GM18499 (cell line): Measurements from ENCODE around the gene ANKMY1.

Experiments used
- ATAC-seq: cut with Tn5 transposase; IDR thresholded peaks from one replicate; pipeline ENCODE4 v1.9.1; 2021; ENCODE audit warnings: moderate number of reproducible peaks; ENCODE audit not compliant: insufficient read depth, unreplicated experiment

ANKMY1 gene

GRCh38 chr2:240579771-240580614 is 22.2 kb upstream of the ANKMY1 start:
- ATAC-seq = no peak

- ATAC-seq = no peak
Observed at GRCh38 chr2:240579071-240579762, 21.4 kb upstream of the ANKMY1 start.

GRCh38 chr2:240578488-240578887 is 20.7 kb upstream of the ANKMY1 start:
- no peak for ATAC-seq

DNA sequence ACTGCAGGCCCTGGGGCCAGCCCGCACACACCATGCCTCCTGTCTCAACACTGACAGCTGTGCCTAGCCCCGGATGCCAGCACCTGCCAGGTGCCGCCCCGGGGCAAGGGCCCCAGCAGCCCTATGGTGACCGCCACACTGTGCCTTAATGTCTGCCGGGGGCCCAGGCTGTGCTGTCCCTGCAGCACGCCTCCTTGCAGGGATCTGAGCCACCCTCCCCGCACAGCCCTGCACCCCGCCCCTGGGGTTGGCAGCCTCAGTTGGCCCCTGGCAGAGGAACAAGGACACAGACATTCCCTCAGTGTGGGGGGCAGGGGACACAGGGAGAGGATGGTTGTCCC is 20.3 kb upstream of the ANKMY1 start:
- no peak for ATAC-seq

- ATAC-seq = no peak
Observed at GRCh38 chr2:240577281-240578109, 19.7 kb upstream of the ANKMY1 start.

DNA sequence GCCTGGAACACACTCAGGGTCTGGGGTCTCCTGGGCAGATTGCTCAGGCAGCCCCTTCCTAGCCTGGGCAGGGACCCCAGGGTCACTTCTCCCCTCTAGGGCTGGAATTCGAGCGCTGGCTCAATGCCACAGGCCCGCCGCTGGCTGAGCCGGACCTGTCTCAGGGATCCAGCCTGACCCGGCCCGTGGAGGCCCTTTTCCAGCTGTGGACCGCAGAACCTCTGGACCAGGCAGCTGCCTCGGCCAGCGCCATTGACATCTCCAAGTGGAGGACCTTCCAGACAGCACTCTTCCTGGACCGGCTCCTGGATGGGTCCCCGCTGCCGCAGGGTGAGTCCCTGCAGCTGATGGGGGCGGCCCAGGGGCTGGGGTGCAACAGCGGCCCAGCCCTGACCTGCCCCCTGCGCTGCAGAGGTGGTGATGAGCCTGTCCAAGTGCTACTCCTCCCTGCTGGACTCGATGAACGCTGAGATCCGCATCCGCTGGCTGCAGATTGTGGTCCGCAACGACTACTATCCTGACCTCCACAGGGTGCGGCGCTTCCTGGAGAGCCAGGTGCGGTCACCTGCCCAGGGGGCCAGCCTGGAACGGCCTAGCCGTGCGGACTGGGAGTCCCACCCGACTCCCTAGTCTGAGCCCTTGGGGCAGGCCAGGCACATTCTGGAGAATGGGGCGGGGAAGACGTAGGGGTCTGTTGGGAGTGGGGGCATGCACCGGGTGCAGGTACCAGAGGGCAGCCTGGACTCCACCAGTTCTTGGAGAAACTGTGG is 18.8 kb upstream of the ANKMY1 start:
- no peak for ATAC-seq

- ATAC-seq = no peak
Observed at GRCh38 chr2:240576036-240576435, 18.2 kb upstream of the ANKMY1 start.

DNA sequence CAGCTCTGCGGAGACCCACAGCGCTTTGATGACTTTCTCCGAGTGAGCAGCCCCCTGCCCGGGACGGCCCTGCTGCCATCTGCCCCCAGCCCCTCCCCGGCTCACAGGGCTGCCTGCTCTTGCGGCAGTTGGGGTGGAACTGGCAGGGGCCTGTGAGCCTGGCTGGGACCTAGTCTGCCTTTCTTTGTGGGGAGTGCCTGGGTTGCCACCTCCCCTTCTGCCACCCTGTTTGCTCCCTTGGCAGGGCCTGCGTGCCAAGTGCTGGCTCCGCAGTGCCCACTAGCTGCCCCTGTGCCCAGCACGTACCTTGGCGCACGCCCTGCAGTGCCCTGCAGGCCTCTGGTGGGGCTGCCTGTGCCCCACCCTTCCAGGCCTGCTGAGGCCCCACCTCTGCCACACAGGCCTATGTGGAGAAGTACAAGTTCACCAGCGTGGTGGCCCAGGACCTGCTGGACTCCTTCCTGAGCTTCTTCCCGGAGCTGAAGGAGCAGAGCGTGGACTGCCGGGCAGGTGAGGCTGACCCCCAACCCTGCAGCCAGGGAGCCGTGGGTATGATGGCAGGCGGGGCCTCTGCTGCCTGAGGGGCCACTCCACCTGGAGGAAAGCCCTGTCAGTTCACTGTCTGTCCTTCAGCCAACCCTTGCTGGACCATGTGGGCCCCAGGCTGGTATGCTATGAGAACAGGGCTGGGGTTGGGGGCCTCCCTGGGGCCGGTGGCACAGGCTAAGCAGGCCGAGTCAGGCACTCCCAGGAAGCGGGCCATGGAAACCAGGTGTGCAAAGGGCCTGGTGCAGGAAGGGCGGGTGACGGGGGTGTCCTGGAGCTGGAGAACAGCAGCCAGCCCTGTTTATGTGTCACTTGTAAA is 17.5 kb upstream of the ANKMY1 start:
- no peak for ATAC-seq

DNA sequence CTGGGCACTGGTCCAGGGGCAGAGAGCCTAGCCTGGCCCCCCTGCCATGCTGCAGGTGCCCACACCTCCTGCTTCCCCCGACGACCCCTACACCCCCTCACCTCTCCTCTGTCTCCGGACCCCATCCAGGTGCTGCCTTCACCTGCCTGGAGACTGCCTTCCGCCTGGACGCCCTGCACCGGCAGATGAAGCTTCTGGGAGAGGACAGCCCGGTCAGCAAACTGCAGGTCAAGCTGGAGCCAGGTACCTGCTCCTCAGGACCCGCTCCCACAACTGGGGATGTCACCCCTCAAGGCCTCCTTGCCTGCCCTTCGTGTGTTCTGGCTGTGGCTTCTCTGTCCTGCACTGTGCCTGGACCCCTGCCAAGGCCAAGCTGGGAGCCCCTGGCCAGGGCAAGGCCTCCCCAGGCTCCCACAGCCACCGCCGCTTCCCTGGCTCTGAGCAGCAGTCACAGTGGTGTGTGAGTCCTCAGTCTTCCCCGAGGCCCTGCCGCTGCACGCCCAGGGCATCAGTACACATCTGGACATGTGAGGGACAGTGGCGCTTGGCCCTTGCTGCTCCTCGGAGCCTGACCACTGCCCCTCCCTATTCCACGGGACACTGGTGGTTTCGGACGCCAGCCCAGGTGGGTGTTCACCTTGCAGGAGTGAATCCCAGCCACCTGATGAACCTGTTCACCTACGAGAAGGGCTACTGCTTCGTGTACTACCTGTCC is 16.8 kb upstream of the ANKMY1 start:
- no peak for ATAC-seq

DNA sequence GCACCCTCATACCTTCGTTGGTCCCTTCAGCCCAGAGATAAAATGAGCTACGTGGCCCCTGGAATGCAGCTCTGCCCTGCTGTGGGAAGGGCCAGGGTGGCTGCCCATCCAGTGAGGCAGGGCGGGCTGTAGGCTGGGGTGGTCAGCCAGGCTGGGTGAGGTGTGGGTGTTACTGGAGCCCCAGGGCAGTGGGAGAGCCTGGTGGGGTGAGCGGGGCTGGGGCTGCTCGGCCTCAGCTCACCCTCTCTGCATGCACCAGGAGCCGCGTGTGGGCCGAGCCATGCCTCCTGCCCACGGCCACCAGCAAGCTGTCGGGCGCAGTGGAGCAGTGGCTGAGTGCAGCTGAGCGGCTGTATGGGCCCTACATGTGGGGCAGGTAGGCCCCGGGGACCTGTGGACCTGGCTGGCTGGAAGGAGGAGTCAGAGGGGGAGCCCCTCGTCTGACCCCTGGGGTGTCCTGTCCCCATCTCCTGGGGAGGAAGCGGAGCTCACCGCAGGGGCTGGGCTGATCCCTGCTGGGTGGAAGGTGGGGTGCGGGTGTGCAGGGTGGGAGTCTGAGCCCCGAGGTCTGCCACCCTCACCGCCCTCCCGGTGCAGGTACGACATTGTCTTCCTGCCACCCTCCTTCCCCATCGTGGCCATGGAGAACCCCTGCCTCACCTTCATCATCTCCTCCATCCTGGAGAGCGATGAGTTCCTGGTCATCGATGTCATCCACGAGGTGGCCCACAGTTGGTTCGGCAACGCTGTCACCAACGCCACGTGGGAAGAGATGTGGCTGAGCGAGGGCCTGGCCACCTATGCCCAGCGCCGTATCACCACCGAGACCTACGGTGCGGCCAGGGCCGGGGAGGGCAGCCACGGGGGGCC is 16.0 kb upstream of the ANKMY1 start:
- ATAC-seq = no peak

DNA sequence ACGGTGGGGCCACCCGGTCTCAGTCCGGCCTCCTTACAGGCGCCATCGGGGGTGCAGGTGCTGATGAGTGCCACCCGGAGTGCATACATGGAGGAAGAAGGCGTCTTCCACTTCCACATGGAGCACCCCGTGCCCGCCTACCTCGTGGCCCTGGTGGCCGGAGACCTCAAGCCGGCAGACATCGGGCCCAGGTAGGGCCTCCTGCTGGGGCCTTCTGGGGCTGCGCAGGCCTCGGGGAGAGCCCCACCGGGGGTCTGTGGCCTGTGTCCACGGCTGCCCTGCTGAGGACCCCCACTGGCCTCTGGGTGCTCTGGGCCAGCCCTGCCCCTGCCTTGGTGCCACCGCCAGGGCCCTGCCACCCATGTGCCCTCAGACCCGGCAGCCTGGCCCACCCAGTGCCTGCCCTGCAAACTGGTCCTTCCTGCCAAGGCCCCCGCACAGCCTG is 15.3 kb upstream of the ANKMY1 start:
- no peak for ATAC-seq

GRCh38 chr2:240572141-240573031 is 14.6 kb upstream of the ANKMY1 start:
- ATAC-seq = no peak

- no peak for ATAC-seq
Observed at GRCh38 chr2:240571314-240571973, 13.7 kb upstream of the ANKMY1 start.

DNA sequence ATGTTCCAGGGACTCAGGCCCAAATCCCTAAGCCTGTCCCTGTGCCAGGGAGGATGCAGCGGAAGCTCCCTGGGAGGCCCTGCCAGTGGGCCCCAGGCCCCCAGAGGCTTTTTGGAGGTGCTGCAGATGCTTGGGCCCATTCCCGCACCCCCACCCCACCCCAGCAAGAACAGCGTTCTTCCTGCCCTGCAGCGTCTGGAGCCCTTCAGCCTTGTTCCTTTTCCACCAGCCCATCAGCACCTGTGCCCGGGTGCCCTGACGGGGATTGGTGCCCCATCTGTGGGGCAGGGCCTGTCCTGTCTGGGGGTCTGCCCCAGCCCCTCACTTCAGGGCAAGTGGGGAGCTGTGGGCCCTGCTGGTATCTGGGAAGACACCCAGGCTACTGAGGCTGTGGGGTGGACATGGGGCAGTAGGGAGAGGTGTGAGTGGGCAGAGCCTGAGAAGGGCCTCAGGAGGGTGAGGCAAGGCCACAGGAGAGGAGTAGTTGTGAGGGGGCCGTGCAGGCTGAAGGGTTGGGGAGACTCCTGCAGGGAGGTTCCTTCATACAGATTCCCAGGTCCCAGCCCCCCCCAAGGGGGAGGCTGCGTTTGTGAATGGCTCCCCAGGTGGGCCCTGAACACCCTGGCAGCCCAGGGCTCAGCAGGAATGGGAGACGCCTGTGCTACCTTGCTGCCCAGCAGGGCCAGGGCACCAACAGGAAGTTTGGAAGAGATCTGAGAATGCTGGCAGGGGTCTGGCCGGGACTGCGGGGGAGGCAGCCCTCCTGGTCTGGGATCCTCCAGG is 12.9 kb upstream of the ANKMY1 start:
- no peak for ATAC-seq

DNA sequence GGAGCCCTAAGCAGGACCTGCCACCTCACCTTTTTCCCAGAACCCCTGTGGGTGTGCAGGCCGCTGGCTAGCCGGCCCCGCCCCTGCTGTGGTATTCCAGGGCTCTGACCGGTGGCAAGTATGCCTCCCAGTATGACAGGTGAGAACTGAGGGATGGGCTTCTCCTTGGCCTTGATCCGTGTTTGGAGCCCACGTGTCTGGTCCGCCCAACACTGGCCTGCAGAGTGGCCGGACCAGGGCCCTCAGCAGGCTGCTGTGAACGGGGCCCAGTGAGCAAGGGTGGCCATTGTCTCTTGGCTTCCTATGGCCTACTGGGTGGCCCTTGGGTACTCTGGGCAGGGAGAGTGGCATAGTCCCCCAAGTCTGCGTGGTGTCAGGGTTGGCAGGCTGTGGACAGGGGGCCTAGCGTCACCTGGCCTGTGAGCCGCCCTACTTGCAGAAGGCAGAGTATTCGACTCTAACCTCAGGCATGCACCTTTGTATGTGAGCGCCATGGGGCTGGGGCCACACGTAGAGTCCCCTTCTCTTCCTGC is 12.3 kb upstream of the ANKMY1 start:
- no peak for ATAC-seq
